Adrenal gland (tissue), 5 donors: ENCODE results near the gene S1PR1.

Experiments used
- CTCF ChIP-seq, 6 experiments: fragments of 450-650 bp in 4 of 6; fragments of 200-600 bp in 2 of 6; sonication (generic) in 1 of 6; IDR thresholded peaks; 1 replicate in 5 of 6; 2 replicates in 1 of 6; pipeline versions ENCODE4 v1.5.1 to v1.8.0; 2016 to 2021; ENCODE audit warnings: antibody characterized with exemption in 6 of 6, mild to moderate bottlenecking in 2 of 6, moderate library complexity in 1 of 6
- POLR2A ChIP-seq, 2 donors: fragments of 450-650 bp; IDR thresholded peaks; one replicate each; pipeline ENCODE4 v1.6.1; 2017; ENCODE audit warnings: antibody characterized with exemption in 2 of 2, mild to moderate bottlenecking in 2 of 2, moderate library complexity in 1 of 2
- donor health status: DM: no; HTN: no; CAD: no.

GRCh38 chr1:101284021-101284420 is 47.2 kb downstream of the S1PR1 start:
- TF ChIP-seq POLR2A (IDR thresholded peaks at IDR 0.05) = no peak
- TF ChIP-seq CTCF (IDR thresholded peaks at IDR 0.05) = no peak
